Gastroesophageal sphincter (tissue), 4 donors: Measurements from ENCODE around the gene PBX1. TPM values are rescaled to one million over a fixed set of nuclear protein-coding genes. Genes with fewer than 3 reads are reported as not detected.

ENCODE experiments used
- ATAC-seq: fragments of 150-250 bp; one replicate; pipeline ENCODE4 v1.9.1; 2016; ENCODE audit warnings: mild to moderate bottlenecking, moderate library complexity
- H3K27ac ChIP-seq, 4 donors: fragments of 200-600 bp; sonication (generic) in 3 of 4; 1 replicate in 3 of 4; 2 replicates in 1 of 4; pipeline ENCODE4 v1.5.1; 2016 to 2019
- H3K27me3 ChIP-seq: fragments of 200-600 bp; sonication (generic); one replicate; pipeline ENCODE4 v1.5.1; 2019
- H3K36me3 ChIP-seq, 2 donors: fragments of 200-600 bp; sonication (generic); one replicate each; pipeline ENCODE4 v1.5.1; 2019; ENCODE audit warnings: control low read depth in 1 of 2
- H3K4me1 ChIP-seq, 3 donors: fragments of 200-600 bp; sonication (generic); 1 replicate in 2 of 3; 2 replicates in 1 of 3; pipeline ENCODE4 v1.5.1; 2016 to 2019; ENCODE audit warnings: control low read depth in 2 of 3
- H3K4me3 ChIP-seq, 2 donors: fragments of 200-600 bp; sonication (generic); one replicate each; pipeline ENCODE4 v1.5.1; 2019; ENCODE audit warnings: mild to moderate bottlenecking in 1 of 2, moderate library complexity in 1 of 2
- H3K9me3 ChIP-seq, 3 donors: fragments of 200-600 bp; sonication (generic); one replicate each; pipeline ENCODE4 v1.5.1; 2017 to 2019; ENCODE audit warnings: control low read depth in 2 of 3
- EP300 ChIP-seq: sonication (generic); formaldehyde crosslinking; IDR thresholded peaks from one replicate; pipeline ENCODE4 v1.6.1; 2017; ENCODE audit warnings: antibody characterized with exemption, mild to moderate bottlenecking
- POLR2A ChIP-seq, 2 donors: fragments of 450-650 bp; IDR thresholded peaks; one replicate each; pipeline ENCODE4 v1.6.1; 2017; ENCODE audit warnings: antibody characterized with exemption in 2 of 2, mild to moderate bottlenecking in 2 of 2, moderate library complexity in 1 of 2
- POLR2AphosphoS5 ChIP-seq: sonication (generic); formaldehyde crosslinking; IDR thresholded peaks from one replicate; pipeline ENCODE4 v1.6.1; 2017; ENCODE audit warnings: antibody characterized with exemption
- WGBS, 2 donors: methylation state at CpG; one replicate each; pipeline ENCODE4 v1.1.5; 2018; ENCODE audit warnings: low coverage in 1 of 2; 5-methylcytosine and 5-hydroxymethylcytosine counted together
- total RNA-seq, 4 donors: library from RNA; depleted of rRNA; stranded (reverse); fragments of >200 nt; gene quantifications; one replicate each; pipeline ENCODE4 v1.1.0, GENCODE V29; 2016
- TF ChIP-seq, protein P1 (sequence below), 4 experiments: fragments of 200-600 bp in 2 of 4; fragments of 450-650 bp in 2 of 4; sonication (generic) in 1 of 4; IDR thresholded peaks; one replicate each; pipeline ENCODE4 v1.5.1; 2017 to 2019; ENCODE audit warnings: antibody characterized with exemption in 4 of 4, mild to moderate bottlenecking in 2 of 4, moderate library complexity in 2 of 4

Gene PBX1
- total RNA-seq, 4 donors from 2014 or later, result 75.8 to 177 (median 140) TPM

DNA sequence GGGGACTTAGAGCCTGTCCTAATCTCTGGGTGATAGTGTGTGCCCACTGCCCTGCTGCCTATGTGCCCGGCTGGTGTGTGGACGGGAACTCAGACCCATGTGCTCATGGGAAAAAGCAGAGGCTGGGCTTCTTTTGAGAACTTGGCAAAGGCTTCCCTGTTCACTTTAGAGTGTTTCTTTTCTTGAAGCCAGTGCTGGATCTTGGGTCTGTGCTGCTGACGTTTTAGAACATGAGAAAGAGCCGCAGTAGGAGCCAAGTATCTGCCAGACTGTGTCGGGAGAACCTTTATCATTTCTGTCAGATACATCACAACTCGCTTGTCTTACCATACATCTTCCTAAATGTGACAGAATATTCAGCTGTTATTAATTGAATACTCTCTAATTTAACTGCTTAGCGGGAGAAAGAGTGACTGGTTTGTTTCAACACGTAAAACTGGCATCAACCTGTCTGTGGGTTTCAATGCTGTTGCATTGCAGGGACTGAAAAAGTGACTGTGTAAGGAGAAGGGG, 195.2 kb downstream of the PBX1 start:
- peaks cover 24 to 86% (median 29%) of the 10 kb centered on the region in 3 donors for H3K4me1 ChIP-seq
- H3K27ac ChIP-seq, result peak overlapping the region; percentile 80 to 90 (median 87)
- 13 to 16% methylated on average over 4 to 7 of the region's 8 CpGs for whole genome bisulfite sequencing, 2 donors

DNA sequence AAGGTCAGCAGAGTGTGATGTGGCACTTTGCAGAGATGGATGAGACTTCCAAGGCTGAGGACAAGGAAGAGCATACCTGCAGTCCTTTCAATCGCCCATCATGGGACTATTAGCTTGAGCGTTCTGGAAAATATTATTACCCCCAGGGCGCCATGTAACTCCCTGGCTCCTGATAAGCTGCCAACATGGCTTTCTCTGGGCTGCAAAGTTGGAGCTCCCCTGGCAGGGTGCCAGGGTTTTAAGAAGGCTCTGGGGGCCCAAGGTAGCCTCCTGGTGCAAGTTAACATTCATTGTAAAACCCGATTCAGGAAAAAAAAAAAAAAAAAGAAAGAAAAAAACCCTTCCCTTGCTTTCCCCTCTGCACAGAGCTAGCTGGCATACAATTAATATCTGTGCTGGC, 196.7 kb downstream of the PBX1 start:
- TF ChIP-seq, protein P1, sequence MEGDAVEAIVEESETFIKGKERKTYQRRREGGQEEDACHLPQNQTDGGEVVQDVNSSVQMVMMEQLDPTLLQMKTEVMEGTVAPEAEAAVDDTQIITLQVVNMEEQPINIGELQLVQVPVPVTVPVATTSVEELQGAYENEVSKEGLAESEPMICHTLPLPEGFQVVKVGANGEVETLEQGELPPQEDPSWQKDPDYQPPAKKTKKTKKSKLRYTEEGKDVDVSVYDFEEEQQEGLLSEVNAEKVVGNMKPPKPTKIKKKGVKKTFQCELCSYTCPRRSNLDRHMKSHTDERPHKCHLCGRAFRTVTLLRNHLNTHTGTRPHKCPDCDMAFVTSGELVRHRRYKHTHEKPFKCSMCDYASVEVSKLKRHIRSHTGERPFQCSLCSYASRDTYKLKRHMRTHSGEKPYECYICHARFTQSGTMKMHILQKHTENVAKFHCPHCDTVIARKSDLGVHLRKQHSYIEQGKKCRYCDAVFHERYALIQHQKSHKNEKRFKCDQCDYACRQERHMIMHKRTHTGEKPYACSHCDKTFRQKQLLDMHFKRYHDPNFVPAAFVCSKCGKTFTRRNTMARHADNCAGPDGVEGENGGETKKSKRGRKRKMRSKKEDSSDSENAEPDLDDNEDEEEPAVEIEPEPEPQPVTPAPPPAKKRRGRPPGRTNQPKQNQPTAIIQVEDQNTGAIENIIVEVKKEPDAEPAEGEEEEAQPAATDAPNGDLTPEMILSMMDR (IDR thresholded peaks at IDR 0.05), result no peak
- no peak for TF ChIP-seq EP300
- Histone ChIP-seq H3K4me1 (peaks cover 22 to 86% (median 31%) of the 10 kb centered on the region in 3 donors), H3K36me3 (no peaks in the 10 kb centered on the region), H3K9me3 (no peaks in the 10 kb centered on the region), H3K27me3 (no peaks in the 10 kb centered on the region), H3K27ac (peak overlapping the region in 3 of 4 donors; percentile 32 to 89 (median 85)), H3K4me3 (no peak overlapping the region)
- ATAC-seq, result no peak
- 64 to 70% methylated on average over 2 to 4 of the region's 4 CpGs for WGBS, 2 donors

More for the DNA sequence above, 195.2 kb downstream of the PBX1 start:
- Histone ChIP-seq H3K4me3 (peak overlapping the region; percentile 3 to 36), H3K27me3 (no peaks in the 10 kb centered on the region), H3K36me3 (no peaks in the 10 kb centered on the region), H3K9me3 (no peaks in the 10 kb centered on the region)
- ATAC-seq, result peak; percentile 76
- TF ChIP-seq EP300 (no peak), POLR2A (IDR thresholded peaks at IDR 0.05) (no peak), POLR2AphosphoS5 (peak; percentile 67)
- TF ChIP-seq, protein P1 (IDR thresholded peaks at IDR 0.05), result no peak

DNA sequence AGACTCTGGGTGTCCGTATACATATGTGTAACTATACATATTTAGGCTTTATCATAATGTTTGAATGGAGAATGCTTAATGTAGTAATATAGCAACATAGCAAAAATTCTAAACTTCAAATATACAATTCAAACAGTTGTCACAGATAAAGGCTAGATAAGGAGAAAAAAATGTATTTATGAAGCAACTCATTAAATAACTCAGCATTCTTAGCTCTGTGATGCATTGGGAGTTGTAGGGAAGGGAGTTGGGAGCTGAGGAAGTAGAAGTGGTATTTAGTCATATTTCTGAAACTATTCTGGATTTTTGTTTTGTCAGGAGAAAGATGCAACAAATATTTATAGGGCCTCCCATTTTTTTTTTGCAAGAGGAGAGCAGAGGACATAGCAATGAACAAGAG, 197.8 kb downstream of the PBX1 start:
- no peak for TF ChIP-seq EP300
- TF ChIP-seq, protein P1 (IDR thresholded peaks at IDR 0.05), result no peak
- TF ChIP-seq POLR2AphosphoS5, result no peak
- TF ChIP-seq POLR2A (IDR thresholded peaks at IDR 0.05), result no peak
- Histone ChIP-seq H3K27ac (peak overlapping the region in 1 of 4 donors; percentile 26), H3K36me3 (no peaks in the 10 kb centered on the region), H3K4me1 (peaks cover 22 to 81% (median 29%) of the 10 kb centered on the region in 3 donors), H3K4me3 (no peak overlapping the region), H3K9me3 (no peaks in the 10 kb centered on the region), H3K27me3 (no peaks in the 10 kb centered on the region)
- ATAC-seq, result no peak
- 83 to 92% methylated on average over 1 of the region's 1 CpG for WGBS, 2 donors

DNA sequence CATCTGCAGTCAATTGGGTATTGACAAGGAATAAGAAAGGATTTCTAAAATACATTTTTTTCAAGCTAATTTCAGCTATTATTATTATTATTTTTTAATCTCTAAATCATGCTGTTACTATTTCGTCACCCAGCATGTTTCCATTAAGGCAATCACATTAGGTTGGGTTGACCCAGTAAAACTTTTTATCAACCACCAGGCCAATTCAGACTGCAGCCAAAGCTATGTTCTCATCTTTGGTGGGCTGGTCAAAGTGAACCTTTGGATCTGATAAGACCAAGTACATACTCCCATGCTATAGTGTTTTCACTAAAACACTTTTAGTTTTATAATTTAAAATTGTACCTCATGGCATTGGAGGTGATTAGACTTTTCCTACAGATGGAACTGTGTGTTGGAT, 198.6 kb downstream of the PBX1 start:
- no peak for ATAC-seq
- Histone ChIP-seq H3K4me1 (peaks cover 22 to 74% (median 27%) of the 10 kb centered on the region in 3 donors), H3K36me3 (no peaks in the 10 kb centered on the region), H3K27me3 (no peaks in the 10 kb centered on the region), H3K4me3 (no peak overlapping the region), H3K27ac (peak overlapping the region in 3 of 4 donors; percentile 25 to 70 (median 41)), H3K9me3 (no peaks in the 10 kb centered on the region)
- 50% methylated on average over 1 of the region's 1 CpG; no CpG with 5 or more reads in 1 of the 2 donors for WGBS, 2 donors
- no peak for TF ChIP-seq POLR2AphosphoS5
- no peak for TF ChIP-seq POLR2A (IDR thresholded peaks at IDR 0.05)
- TF ChIP-seq, protein P1 (IDR thresholded peaks at IDR 0.05), result no peak
- no peak for TF ChIP-seq EP300

DNA sequence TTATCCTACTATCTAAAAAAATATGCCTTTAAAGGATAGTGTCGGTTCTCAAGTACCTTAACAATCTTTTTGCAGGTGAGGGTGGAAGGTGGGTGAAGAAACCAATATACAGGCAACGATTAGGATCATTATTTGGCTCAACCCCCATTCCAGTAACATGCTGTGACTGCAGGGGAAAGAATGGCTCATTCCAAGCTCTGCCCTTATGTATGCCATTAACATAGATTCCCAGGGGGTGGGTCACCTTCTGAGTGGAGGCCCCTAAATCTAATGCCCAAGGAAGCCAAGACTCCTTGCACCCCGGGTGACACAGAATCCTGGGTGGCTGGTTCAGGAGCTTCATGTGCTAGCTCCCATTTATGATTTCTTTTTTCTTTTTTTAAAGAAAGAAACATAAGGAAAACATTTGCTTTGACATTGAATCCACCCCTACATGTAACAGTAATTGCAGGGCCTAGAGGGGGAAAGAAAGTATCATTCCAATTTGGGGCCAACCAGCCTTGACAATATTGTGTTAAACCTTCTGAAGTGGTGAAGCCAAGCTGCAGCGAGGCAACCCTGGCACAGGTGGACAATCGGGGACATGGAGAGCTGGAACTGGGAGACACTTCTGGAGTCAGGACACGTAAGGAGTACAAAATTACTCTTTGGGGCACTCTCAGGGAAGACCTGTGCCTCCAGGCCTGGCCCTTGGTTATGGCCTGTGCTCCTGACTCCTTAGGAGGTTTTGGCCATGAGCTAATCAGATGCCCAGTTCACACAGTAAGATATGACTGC, 200.3 kb downstream of the PBX1 start:
- H3K27me3 ChIP-seq, result no peaks in the 10 kb centered on the region
- no peak for ATAC-seq
- 73 to 80% methylated on average over 2 of the region's 6 CpGs for WGBS, 2 donors
- TF ChIP-seq, protein P1 (IDR thresholded peaks at IDR 0.05), result no peak
- no peak for TF ChIP-seq POLR2A (IDR thresholded peaks at IDR 0.05)
- TF ChIP-seq EP300, result no peak
- no peak for TF ChIP-seq POLR2AphosphoS5
- peaks cover 17 to 68% (median 18%) of the 10 kb centered on the region in 3 donors for H3K4me1 ChIP-seq
- H3K9me3 ChIP-seq, result no peaks in the 10 kb centered on the region
- H3K27ac ChIP-seq, result peak overlapping the region; percentile 41 to 70 (median 55)
- H3K36me3 ChIP-seq, result no peaks in the 10 kb centered on the region
- H3K4me3 ChIP-seq, result no peak overlapping the region
